SU-DHL-6 (cell line): ENCODE results near the gene CACNG6.

ENCODE experiments used
- H2AFZ ChIP-seq: fragments of 200-600 bp; sonication (generic); 2 replicates; pipeline ENCODE4 v1.6.1; 2014; ENCODE audit warnings: low read depth, mild to moderate bottlenecking, moderate library complexity, mixed read lengths, antibody characterized with exemption, low read length; ENCODE audit not compliant: severe bottlenecking
- H3F3A ChIP-seq: fragments of 200-600 bp; shearing (Covaris generic); 2 replicates; pipeline ENCODE4 v1.6.0; 2016; ENCODE audit warnings: antibody characterized with exemption, mild to moderate bottlenecking; ENCODE audit not compliant: insufficient read depth
- H3K27ac ChIP-seq: fragments of 200-600 bp; sonication (generic); 2 replicates; pipeline ENCODE4 v1.5.1; 2016; ENCODE audit warnings: low read depth, mild to moderate bottlenecking, low read length, moderate library complexity, mixed read lengths
- H3K27me3 ChIP-seq: fragments of 200-600 bp; sonication (generic), shearing (Covaris generic); 2 replicates; pipeline ENCODE4 v1.6.0; 2014; ENCODE audit warnings: mild to moderate bottlenecking, low read length
- H3K36me3 ChIP-seq: fragments of 200-600 bp; sonication (generic); 2 replicates; pipeline ENCODE4 v1.6.1; 2014; ENCODE audit warnings: mild to moderate bottlenecking, low read length, mixed read lengths
- H3K4me2 ChIP-seq: fragments of 300-600, 200-600 bp; shearing (Covaris generic), sonication (generic); 2 replicates; pipeline ENCODE4 v1.6.0; 2014; ENCODE audit warnings: low read length, low read depth, mild to moderate bottlenecking; ENCODE audit not compliant: poor library complexity, severe bottlenecking
- H3K4me3 ChIP-seq: fragments of 200-600 bp; sonication (generic); 2 replicates; pipeline ENCODE4 v1.5.1; 2014; ENCODE audit warnings: antibody characterized with exemption, low read length, mild to moderate bottlenecking, mixed read lengths; ENCODE audit not compliant: insufficient read depth, poor library complexity, severe bottlenecking
- H3K79me2 ChIP-seq: fragments of 200-600 bp; sonication (generic); 2 replicates; pipeline ENCODE4 v1.6.1; 2014; ENCODE audit warnings: mild to moderate bottlenecking, low read length, moderate library complexity; ENCODE audit not compliant: insufficient read depth
- H3K9ac ChIP-seq: fragments of 200-600 bp; sonication (generic); 2 replicates; pipeline ENCODE4 v1.7.0; 2014; ENCODE audit warnings: mild to moderate bottlenecking, low read length
- H3K9me2 ChIP-seq: fragments of 200-600 bp; sonication (generic); replicated peaks from 2 replicates; pipeline ENCODE4 v1.6.1; 2014; ENCODE audit warnings: low read length; ENCODE audit not compliant: insufficient read depth
- H3K9me3 ChIP-seq: fragments of 200-600 bp; sonication (generic); 2 replicates; pipeline ENCODE4 v1.6.1; 2014; ENCODE audit warnings: low read length, mixed read lengths; ENCODE audit not compliant: insufficient read depth
- H4K20me1 ChIP-seq: fragments of 200-600 bp; sonication (generic); 2 replicates; pipeline ENCODE4 v1.6.1; 2014; ENCODE audit warnings: low read depth, mild to moderate bottlenecking, antibody characterized with exemption, low read length, moderate library complexity, mixed read lengths
- CTCF ChIP-seq: fragments of 200-600 bp; sonication (generic); IDR thresholded peaks from one replicate; pipeline ENCODE4 v1.5.1; 2017; ENCODE audit warnings: antibody characterized with exemption, mild to moderate bottlenecking, low read length, moderate library complexity; ENCODE audit not compliant: insufficient read depth, poor library complexity, severe bottlenecking
- EZH2phosphoT487 ChIP-seq: fragments of 200-600 bp; sonication (generic), shearing (Covaris generic); conservative IDR thresholded peaks from 2 replicates; pipeline ENCODE4 v1.6.1; 2018; ENCODE audit warnings: mild to moderate bottlenecking, antibody characterized with exemption, low read length, moderate library complexity, mixed read lengths

The CACNG6 gene

GRCh38 chr19:53951436-53951835 lies 40.0 kb upstream of the CACNG6 start:
- H3F3A ChIP-seq: no peaks in the 10 kb centered on the region
- TF ChIP-seq CTCF (no peak), EZH2phosphoT487 (no peak)
- no peak overlapping the region for H3K9ac ChIP-seq
- H2AFZ ChIP-seq: no peak overlapping the region
- H3K36me3 ChIP-seq: no peaks in the 10 kb centered on the region
- no peaks in the 10 kb centered on the region for H4K20me1 ChIP-seq
- no peaks in the 10 kb centered on the region for H3K9me3 ChIP-seq
- H3K4me2 ChIP-seq: no peak overlapping the region
- H3K27ac ChIP-seq: no peak overlapping the region
- no peaks in the 10 kb centered on the region for H3K27me3 ChIP-seq
- no peaks in the 10 kb centered on the region for H3K9me2 ChIP-seq
- H3K4me3 ChIP-seq: no peak overlapping the region
- no peaks in the 10 kb centered on the region for H3K79me2 ChIP-seq

GRCh38 chr19:53951947-53952346 lies 39.5 kb upstream of the CACNG6 start:
- Histone ChIP-seq H4K20me1 (no peaks in the 10 kb centered on the region), H3K4me2 (no peak overlapping the region), H3K9me3 (no peaks in the 10 kb centered on the region), H2AFZ (no peak overlapping the region), H3K4me3 (no peak overlapping the region), H3K27me3 (no peaks in the 10 kb centered on the region), H3K79me2 (no peaks in the 10 kb centered on the region), H3K27ac (no peak overlapping the region), H3F3A (no peaks in the 10 kb centered on the region), H3K9ac (no peak overlapping the region), H3K9me2 (no peaks in the 10 kb centered on the region), H3K36me3 (no peaks in the 10 kb centered on the region)
- TF ChIP-seq EZH2phosphoT487: no peak
- no peak for TF ChIP-seq CTCF

GRCh38 chr19:53953383-53953782 lies 38.1 kb upstream of the CACNG6 start:
- Histone ChIP-seq H3K4me3 (no peak overlapping the region), H3K9me2 (no peaks in the 10 kb centered on the region), H3K36me3 (no peaks in the 10 kb centered on the region), H3K9ac (no peak overlapping the region), H3K27me3 (no peaks in the 10 kb centered on the region), H3K79me2 (no peaks in the 10 kb centered on the region), H2AFZ (no peak overlapping the region), H4K20me1 (no peaks in the 10 kb centered on the region), H3F3A (no peaks in the 10 kb centered on the region), H3K4me2 (no peak overlapping the region), H3K9me3 (no peaks in the 10 kb centered on the region), H3K27ac (no peak overlapping the region)
- no peak for TF ChIP-seq CTCF
- TF ChIP-seq EZH2phosphoT487: no peak
